Measurements from ENCODE around the gene HCN2. TPM values are rescaled to one million over a fixed set of nuclear protein-coding genes. Genes with fewer than 3 reads are reported as not detected.

HCN2 gene
- total RNA-seq, 1 experiment from 2014 or later: 13.1 TPM

DNA sequence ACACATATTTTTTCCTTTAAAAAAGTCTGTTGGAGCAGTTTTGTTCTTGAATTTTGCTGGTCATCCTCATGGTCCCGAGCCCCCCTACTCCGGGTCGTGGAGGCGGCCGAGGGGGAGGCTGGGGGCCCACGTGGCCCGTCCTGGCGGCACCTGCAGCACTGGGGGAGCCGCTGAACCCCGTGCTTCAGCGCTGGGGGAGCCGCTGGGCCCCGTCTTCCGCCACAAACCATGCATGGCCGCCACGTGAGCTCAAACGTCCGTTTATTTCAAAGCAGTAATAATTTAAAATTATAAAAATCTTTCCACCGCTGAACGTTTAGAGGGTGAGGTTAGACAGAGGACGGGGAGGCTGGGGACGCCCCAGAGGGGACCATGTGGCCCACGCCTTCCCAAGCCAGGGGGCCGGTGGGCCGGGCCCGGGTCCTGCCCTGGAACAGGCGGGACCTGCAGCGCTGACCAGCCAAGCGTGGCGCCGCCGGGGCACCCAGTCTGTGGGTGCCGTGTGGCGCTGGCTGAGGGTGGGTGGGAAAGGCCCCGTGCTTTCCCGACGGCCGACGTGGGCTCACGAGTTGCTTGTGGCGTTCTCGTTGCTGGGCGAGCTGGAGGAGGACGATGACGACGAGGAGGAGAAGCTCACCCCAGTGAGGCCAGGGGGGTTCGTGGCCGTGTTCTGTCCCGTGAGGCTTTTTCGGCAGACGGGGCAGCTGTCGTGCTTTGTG lies 58.0 kb downstream of the HCN2 start:
- intact Hi-C loops (cut with micrococcal nuclease; ENCODE audit: unreplicated experiment): no loop called here
- Histone ChIP-seq H3K9me3 (ENCODE audit: low read depth, low read length, poor library complexity, severe bottlenecking) (no peaks in the 10 kb centered on the region), H3K4me1 (ENCODE audit: insufficient read depth, low read length, poor library complexity, severe bottlenecking) (no peaks in the 10 kb centered on the region), H3K27me3 (replicated peaks; ENCODE audit: insufficient read depth, low read depth, low read length, poor library complexity) (no peaks in the 10 kb centered on the region), H3K4me3 (ENCODE audit: low read depth, low read length, poor library complexity, severe bottlenecking) (no peak overlapping the region), H3K27ac (ENCODE audit: low read depth, low read length, poor library complexity, severe bottlenecking) (no peak overlapping the region), H3K36me3 (ENCODE audit: insufficient read depth, low read length, poor library complexity, severe bottlenecking) (peaks cover 65% of the 10 kb centered on the region)
- TF ChIP-seq CTCF (conservative IDR thresholded peaks at IDR 0.05; ENCODE audit: low read depth, low read length) (no peak), EZH2 (IDR thresholded peaks at IDR 0.05; ENCODE audit: borderline replicate concordance, low read depth, low read length, poor library complexity, severe bottlenecking) (no peak)
- BruUV-seq (replicated peaks): TSS peak; percentile 79
- POLR2A ChIA-PET (ENCODE audit: low non-redundant PET): interaction anchor here (0.6 kb wide), 1 partner anchor 32 kb away, joined by 3 read pairs; no protein-coding TSS in a partner anchor
- DNase-seq (ENCODE audit: low spot score): no peak
- CTCF ChIA-PET: no interaction called here

DNA sequence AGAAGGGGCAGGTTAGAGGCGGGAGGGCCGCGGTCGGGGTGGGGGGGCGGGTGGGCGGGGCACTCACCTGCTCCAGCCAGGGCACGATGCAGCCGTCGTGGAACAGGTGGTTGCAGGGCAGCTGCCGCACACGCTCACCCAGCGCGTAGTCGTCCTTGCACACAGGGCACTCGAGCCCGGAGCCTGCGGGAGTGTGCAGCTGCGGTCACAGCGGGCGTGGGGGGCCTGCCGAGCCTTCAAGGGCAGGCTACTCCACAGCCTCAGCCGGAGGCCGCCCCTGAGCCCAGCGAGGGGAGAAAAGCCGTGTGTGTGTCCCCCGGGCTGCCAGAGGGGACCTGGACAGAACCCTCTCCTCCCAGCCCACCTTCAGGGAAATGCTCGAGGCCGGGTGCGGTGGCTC lies 58.6 kb downstream of the HCN2 start:
- POLR2A ChIA-PET (ENCODE audit: low non-redundant PET): no interaction called here

More for the DNA sequence above, 58.6 kb downstream of the HCN2 start:
- H3K9me3 ChIP-seq (ENCODE audit: low read depth, low read length, poor library complexity, severe bottlenecking): no peaks in the 10 kb centered on the region
- no peak overlapping the region for H3K4me3 ChIP-seq (ENCODE audit: low read depth, low read length, poor library complexity, severe bottlenecking)
- no peak for DNase-seq (ENCODE audit: low spot score)
- BruUV-seq (replicated peaks): no TSS peak
- peaks cover 71% of the 10 kb centered on the region for H3K36me3 ChIP-seq (ENCODE audit: insufficient read depth, low read length, poor library complexity, severe bottlenecking)
- H3K27me3 ChIP-seq (replicated peaks; ENCODE audit: insufficient read depth, low read depth, low read length, poor library complexity): no peaks in the 10 kb centered on the region
- H3K27ac ChIP-seq (ENCODE audit: low read depth, low read length, poor library complexity, severe bottlenecking): no peak overlapping the region
- H3K4me1 ChIP-seq (ENCODE audit: insufficient read depth, low read length, poor library complexity, severe bottlenecking): no peaks in the 10 kb centered on the region
- TF ChIP-seq CTCF (conservative IDR thresholded peaks at IDR 0.05; ENCODE audit: low read depth, low read length) (no peak), EZH2 (IDR thresholded peaks at IDR 0.05; ENCODE audit: borderline replicate concordance, low read depth, low read length, poor library complexity, severe bottlenecking) (no peak)
- intact Hi-C loops (cut with micrococcal nuclease; ENCODE audit: unreplicated experiment): no loop called here
- CTCF ChIA-PET: no interaction called here

All from A673 (cell line).